Esophagus muscularis mucosa (tissue), 4 donors: ENCODE measurements around the gene GNG4. TPM values are rescaled to one million over a fixed set of nuclear protein-coding genes. Genes with fewer than 3 reads are reported as not detected.
"Not testable (repeated sequence)": the region's sequence is repeated elsewhere in the genome, so short reads cannot be mapped to it uniquely, and the experiment has no call there.

Source experiments
- DNase-seq: peaks from one replicate; pipeline ENCODE4 v3.0.0-alpha.2; 2017; ENCODE audit errors: extremely low spot score
- H3K27ac ChIP-seq, 4 donors: fragments of 200-600 bp; sonication (generic); replicated peaks in 1 of 4; 1 replicate in 3 of 4; 2 replicates in 1 of 4; pipeline ENCODE4 v1.5.1; 2016 to 2019; ENCODE audit warnings: mild to moderate bottlenecking in 1 of 4
- H3K27me3 ChIP-seq, 4 donors: fragments of 200-600 bp; sonication (generic); one replicate each; pipeline versions ENCODE4 v1.5.1 to v1.6.0; 2016 to 2019
- H3K36me3 ChIP-seq, 4 donors: fragments of 200-600 bp; sonication (generic); one replicate each; pipeline ENCODE4 v1.5.1; 2016 to 2019
- H3K4me1 ChIP-seq, 4 donors: fragments of 200-600 bp; sonication (generic); one replicate each; pipeline ENCODE4 v1.5.1; 2016 to 2019
- H3K4me3 ChIP-seq, 4 donors: fragments of 200-600 bp; sonication (generic); 1 replicate in 2 of 4; 2 replicates in 2 of 4; pipeline ENCODE4 v1.5.1; 2016 to 2019; ENCODE audit warnings: mild to moderate bottlenecking in 4 of 4, moderate library complexity in 1 of 4
- H3K9me3 ChIP-seq, 4 donors: fragments of 200-600 bp; sonication (generic); 1 replicate in 3 of 4; 2 replicates in 1 of 4; pipeline ENCODE4 v1.5.1; 2016 to 2019
- CTCF ChIP-seq, 3 experiments: fragments of 200-600 bp in 2 of 3; fragments of 450-650 bp in 1 of 3; sonication (generic) in 2 of 3; IDR thresholded peaks; one replicate each; pipeline ENCODE4 v1.5.1; 2017 to 2019; ENCODE audit warnings: antibody characterized with exemption in 3 of 3, mild to moderate bottlenecking in 2 of 3, moderate library complexity in 1 of 3
- EP300 ChIP-seq: sonication (generic); formaldehyde crosslinking; IDR thresholded peaks from one replicate; pipeline ENCODE4 v1.6.1; 2017; ENCODE audit warnings: antibody characterized with exemption
- POLR2A ChIP-seq: fragments of 450-650 bp; IDR thresholded peaks from one replicate; pipeline ENCODE4 v1.6.1; 2017; ENCODE audit warnings: antibody characterized with exemption, moderate library complexity, mild to moderate bottlenecking, low read depth
- POLR2AphosphoS5 ChIP-seq, 2 donors: sonication (generic); formaldehyde crosslinking; IDR thresholded peaks; one replicate each; pipeline ENCODE4 v1.6.1; 2017; ENCODE audit warnings: antibody characterized with exemption in 2 of 2
- WGBS: methylation state at CpG from one replicate; pipeline ENCODE4 v1.1.5; 2018; 5-methylcytosine and 5-hydroxymethylcytosine counted together
- intact Hi-C: fragments of 100-400 bp; cut with DNase I; formaldehyde crosslinking; loops from one replicate; pipeline ENCODE4 v1.15.1; 2023
- total RNA-seq, 4 donors: library from RNA; depleted of rRNA; stranded (reverse); fragments of >200 nt; gene quantifications; one replicate each; pipeline versions ENCODE4 v1.1.0 to v1.2.1, GENCODE V29; 2016

Gene GNG4
- total RNA-seq, 4 donors from 2014 or later = 0.42 to 1.5 (median 0.76) TPM

- H3K27me3 ChIP-seq = no peaks in the 10 kb centered on the region
- TF ChIP-seq POLR2A = no peak
- no peak overlapping the region for H3K27ac ChIP-seq
- WGBS = 93% methylated on average over 5 of the region's 5 CpGs
- no peaks in the 10 kb centered on the region for H3K4me1 ChIP-seq
- intact Hi-C loops = no loop called here
- H3K4me3 ChIP-seq = no peak overlapping the region
- no peak for DNase-seq
- no peaks in the 10 kb centered on the region for H3K36me3 ChIP-seq
- peaks cover 0 to 5% (median 0%) of the 10 kb centered on the region in 4 donors for H3K9me3 ChIP-seq
Observed at GRCh38 chr1:235553112-235553551, 96.5 kb downstream of the GNG4 start.

- Histone ChIP-seq H3K36me3 (no peaks in the 10 kb centered on the region), H3K27me3 (no peaks in the 10 kb centered on the region), H3K9me3 (peaks cover 0 to 5% (median 0%) of the 10 kb centered on the region in 4 donors), H3K4me3 (no peak overlapping the region), H3K27ac (no peak overlapping the region), H3K4me1 (no peaks in the 10 kb centered on the region)
- no peak for TF ChIP-seq POLR2AphosphoS5 (IDR thresholded peaks at IDR 0.05)
- TF ChIP-seq EP300 = no peak
- TF ChIP-seq CTCF (IDR thresholded peaks at IDR 0.05) = no peak
- no peak for TF ChIP-seq POLR2A
- WGBS = 76% methylated on average over 10 of the region's 10 CpGs
- intact Hi-C loops = no loop called here
- DNase-seq = no peak
Observed at GRCh38 chr1:235552146-235552716, 97.4 kb downstream of the GNG4 start.

GRCh38 chr1:235549351-235550139, 100.0 kb downstream of the GNG4 start:
- intact Hi-C loops = no loop called here
- no peak for DNase-seq
- Histone ChIP-seq H3K36me3 (no peaks in the 10 kb centered on the region), H3K4me3 (no peak overlapping the region), H3K4me1 (no peaks in the 10 kb centered on the region), H3K9me3 (peaks cover 0 to 5% (median 0%) of the 10 kb centered on the region in 4 donors), H3K27me3 (no peaks in the 10 kb centered on the region), H3K27ac (no peak overlapping the region)
- WGBS = 80% methylated on average over 13 of the region's 13 CpGs
- TF ChIP-seq CTCF (IDR thresholded peaks at IDR 0.05) = no peak
- TF ChIP-seq POLR2AphosphoS5 (IDR thresholded peaks at IDR 0.05) = no peak
- TF ChIP-seq EP300 = no peak
- no peak for TF ChIP-seq POLR2A

- H3K27me3 ChIP-seq, H3K27ac ChIP-seq, DNase-seq, intact Hi-C loops, H3K36me3 ChIP-seq, H3K4me3 ChIP-seq, H3K9me3 ChIP-seq, H3K4me1 ChIP-seq: not testable (repeated sequence)
- WGBS = 56% methylated on average over 9 of the region's 10 CpGs
Observed at GRCh38 chr1:235546369-235547155, 103.0 kb downstream of the GNG4 start.

GRCh38 chr1:235545292-235545930, 104.2 kb downstream of the GNG4 start:
- intact Hi-C loops = no loop called here
- no peak for DNase-seq
- H3K27ac ChIP-seq = no peak overlapping the region
- H3K27me3 ChIP-seq = peaks cover 0 to 4% (median 0%) of the 10 kb centered on the region in 4 donors
- H3K4me1 ChIP-seq = no peaks in the 10 kb centered on the region
- 92% methylated on average over 6 of the region's 9 CpGs for WGBS
- no peaks in the 10 kb centered on the region for H3K36me3 ChIP-seq
- TF ChIP-seq CTCF (IDR thresholded peaks at IDR 0.05) (no peak), EP300 (no peak), POLR2A (no peak), POLR2AphosphoS5 (IDR thresholded peaks at IDR 0.05) (no peak)
- H3K4me3 ChIP-seq = no peak overlapping the region
- no peaks in the 10 kb centered on the region for H3K9me3 ChIP-seq

- H3K4me1 ChIP-seq, DNase-seq, H3K27ac ChIP-seq, intact Hi-C loops, H3K27me3 ChIP-seq, H3K9me3 ChIP-seq, H3K36me3 ChIP-seq, H3K4me3 ChIP-seq: not testable (repeated sequence)
- 75% methylated on average over 7 of the region's 7 CpGs for WGBS
Observed at GRCh38 chr1:235542845-235543244, 106.7 kb downstream of the GNG4 start.
